GM23338 (cell line): Measurements from ENCODE around the gene TMEM74B.

ENCODE experiments used
- CREB1 ChIP-seq: fragments of 250-450 bp; sonication (Bioruptor Pico); IDR thresholded peaks from 2 replicates; pipeline ENCODE4 v1.5.0; 2020; ENCODE audit warnings: low read depth, mild to moderate bottlenecking, moderate library complexity
- EZH2 ChIP-seq: fragments of 200-600 bp; sonication (generic); IDR thresholded peaks from one replicate; pipeline ENCODE4 v1.8.0; 2017; ENCODE audit warnings: antibody characterized with exemption, mild to moderate bottlenecking, low read depth; ENCODE audit not compliant: unreplicated experiment
- EZH2phosphoT487 ChIP-seq: fragments of 200-600 bp; sonication (generic); IDR thresholded peaks from one replicate; pipeline ENCODE4 v1.8.1; 2018; ENCODE audit warnings: antibody characterized with exemption; ENCODE audit not compliant: unreplicated experiment
- JUNB ChIP-seq: IDR thresholded peaks from one replicate; pipeline ENCODE4 v1.6.1; 2016; ENCODE audit warnings: antibody characterized with exemption; ENCODE audit not compliant: unreplicated experiment
- NANOG ChIP-seq: IDR thresholded peaks from 2 replicates; pipeline ENCODE4 v1.6.1; 2016; ENCODE audit warnings: antibody characterized with exemption, borderline replicate concordance
- POLR2AphosphoS5 ChIP-seq: IDR thresholded peaks from 2 replicates; pipeline ENCODE4 v1.6.1; 2016; ENCODE audit warnings: antibody characterized with exemption, low read depth
- STAT1 ChIP-seq: IDR thresholded peaks from one replicate; pipeline ENCODE4 v1.6.1; 2016; ENCODE audit warnings: antibody characterized with exemption; ENCODE audit not compliant: unreplicated experiment
- ZNF331 ChIP-seq: fragments of 250-450 bp; sonication (Bioruptor Pico); IDR thresholded peaks from 2 replicates; pipeline ENCODE4 v1.5.0; 2020; ENCODE audit warnings: low read depth, mild to moderate bottlenecking, moderate library complexity
- TF ChIP-seq, protein P1 (sequence below), 2 experiments: fragments of 200-600 bp in 1 of 2; sonication (generic) in 1 of 2; conservative IDR thresholded peaks; 2 replicates each; pipeline versions ENCODE4 v1.5.1 to v1.6.1; 2016 to 2017; ENCODE audit warnings: antibody characterized with exemption in 2 of 2, low read depth in 2 of 2, mild to moderate bottlenecking in 2 of 2, moderate library complexity in 1 of 2
- TF ChIP-seq, protein P2 (sequence below): IDR thresholded peaks from one replicate; pipeline ENCODE4 v1.6.1; 2018; ENCODE audit warnings: antibody characterized with exemption; ENCODE audit not compliant: unreplicated experiment
- TF ChIP-seq, protein P3 (sequence below): IDR thresholded peaks from 2 replicates; pipeline ENCODE4 v1.6.1; 2016; ENCODE audit warnings: antibody characterized with exemption
- TF ChIP-seq, protein P4 (sequence below): fragments of 250-450 bp; sonication (Bioruptor Pico); IDR thresholded peaks from 2 replicates; pipeline ENCODE4 v1.5.0; 2020; ENCODE audit warnings: mild to moderate bottlenecking, moderate library complexity

DNA sequence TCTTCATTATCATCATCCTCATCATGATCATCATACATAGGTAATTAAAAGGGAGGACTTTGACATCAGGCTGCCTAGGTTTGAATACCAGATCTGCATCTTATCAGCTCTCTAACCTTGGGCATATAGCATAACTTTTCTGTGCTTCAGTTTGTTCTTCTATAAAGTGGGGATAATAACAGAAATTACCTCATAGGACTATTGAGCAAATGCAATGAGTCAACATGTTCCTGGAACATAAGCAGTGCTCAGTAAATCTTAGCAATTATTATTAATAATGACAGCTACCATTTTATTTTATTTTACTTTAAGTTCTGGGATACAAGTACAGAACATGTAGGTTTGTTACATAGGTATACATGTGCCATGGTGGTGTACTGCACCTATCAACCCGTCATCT lies 25.7 kb upstream of the TMEM74B start:
- TF ChIP-seq ZNF331 (CRISPR knock-in tag) = no peak
- TF ChIP-seq, protein P1, sequence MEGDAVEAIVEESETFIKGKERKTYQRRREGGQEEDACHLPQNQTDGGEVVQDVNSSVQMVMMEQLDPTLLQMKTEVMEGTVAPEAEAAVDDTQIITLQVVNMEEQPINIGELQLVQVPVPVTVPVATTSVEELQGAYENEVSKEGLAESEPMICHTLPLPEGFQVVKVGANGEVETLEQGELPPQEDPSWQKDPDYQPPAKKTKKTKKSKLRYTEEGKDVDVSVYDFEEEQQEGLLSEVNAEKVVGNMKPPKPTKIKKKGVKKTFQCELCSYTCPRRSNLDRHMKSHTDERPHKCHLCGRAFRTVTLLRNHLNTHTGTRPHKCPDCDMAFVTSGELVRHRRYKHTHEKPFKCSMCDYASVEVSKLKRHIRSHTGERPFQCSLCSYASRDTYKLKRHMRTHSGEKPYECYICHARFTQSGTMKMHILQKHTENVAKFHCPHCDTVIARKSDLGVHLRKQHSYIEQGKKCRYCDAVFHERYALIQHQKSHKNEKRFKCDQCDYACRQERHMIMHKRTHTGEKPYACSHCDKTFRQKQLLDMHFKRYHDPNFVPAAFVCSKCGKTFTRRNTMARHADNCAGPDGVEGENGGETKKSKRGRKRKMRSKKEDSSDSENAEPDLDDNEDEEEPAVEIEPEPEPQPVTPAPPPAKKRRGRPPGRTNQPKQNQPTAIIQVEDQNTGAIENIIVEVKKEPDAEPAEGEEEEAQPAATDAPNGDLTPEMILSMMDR (conservative IDR thresholded peaks at IDR 0.05; ENCODE audit: low read depth in 2 of 2) = no peak
- TF ChIP-seq, protein P2, sequence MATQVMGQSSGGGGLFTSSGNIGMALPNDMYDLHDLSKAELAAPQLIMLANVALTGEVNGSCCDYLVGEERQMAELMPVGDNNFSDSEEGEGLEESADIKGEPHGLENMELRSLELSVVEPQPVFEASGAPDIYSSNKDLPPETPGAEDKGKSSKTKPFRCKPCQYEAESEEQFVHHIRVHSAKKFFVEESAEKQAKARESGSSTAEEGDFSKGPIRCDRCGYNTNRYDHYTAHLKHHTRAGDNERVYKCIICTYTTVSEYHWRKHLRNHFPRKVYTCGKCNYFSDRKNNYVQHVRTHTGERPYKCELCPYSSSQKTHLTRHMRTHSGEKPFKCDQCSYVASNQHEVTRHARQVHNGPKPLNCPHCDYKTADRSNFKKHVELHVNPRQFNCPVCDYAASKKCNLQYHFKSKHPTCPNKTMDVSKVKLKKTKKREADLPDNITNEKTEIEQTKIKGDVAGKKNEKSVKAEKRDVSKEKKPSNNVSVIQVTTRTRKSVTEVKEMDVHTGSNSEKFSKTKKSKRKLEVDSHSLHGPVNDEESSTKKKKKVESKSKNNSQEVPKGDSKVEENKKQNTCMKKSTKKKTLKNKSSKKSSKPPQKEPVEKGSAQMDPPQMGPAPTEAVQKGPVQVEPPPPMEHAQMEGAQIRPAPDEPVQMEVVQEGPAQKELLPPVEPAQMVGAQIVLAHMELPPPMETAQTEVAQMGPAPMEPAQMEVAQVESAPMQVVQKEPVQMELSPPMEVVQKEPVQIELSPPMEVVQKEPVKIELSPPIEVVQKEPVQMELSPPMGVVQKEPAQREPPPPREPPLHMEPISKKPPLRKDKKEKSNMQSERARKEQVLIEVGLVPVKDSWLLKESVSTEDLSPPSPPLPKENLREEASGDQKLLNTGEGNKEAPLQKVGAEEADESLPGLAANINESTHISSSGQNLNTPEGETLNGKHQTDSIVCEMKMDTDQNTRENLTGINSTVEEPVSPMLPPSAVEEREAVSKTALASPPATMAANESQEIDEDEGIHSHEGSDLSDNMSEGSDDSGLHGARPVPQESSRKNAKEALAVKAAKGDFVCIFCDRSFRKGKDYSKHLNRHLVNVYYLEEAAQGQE = no peak
- no peak for TF ChIP-seq POLR2AphosphoS5
- TF ChIP-seq EZH2phosphoT487 = no peak
- TF ChIP-seq STAT1 = no peak
- no peak for TF ChIP-seq CREB1 (CRISPR knock-in tag)
- TF ChIP-seq EZH2 = no peak
- TF ChIP-seq, protein P3, sequence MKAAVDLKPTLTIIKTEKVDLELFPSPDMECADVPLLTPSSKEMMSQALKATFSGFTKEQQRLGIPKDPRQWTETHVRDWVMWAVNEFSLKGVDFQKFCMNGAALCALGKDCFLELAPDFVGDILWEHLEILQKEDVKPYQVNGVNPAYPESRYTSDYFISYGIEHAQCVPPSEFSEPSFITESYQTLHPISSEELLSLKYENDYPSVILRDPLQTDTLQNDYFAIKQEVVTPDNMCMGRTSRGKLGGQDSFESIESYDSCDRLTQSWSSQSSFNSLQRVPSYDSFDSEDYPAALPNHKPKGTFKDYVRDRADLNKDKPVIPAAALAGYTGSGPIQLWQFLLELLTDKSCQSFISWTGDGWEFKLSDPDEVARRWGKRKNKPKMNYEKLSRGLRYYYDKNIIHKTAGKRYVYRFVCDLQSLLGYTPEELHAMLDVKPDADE = no peak
- no peak for TF ChIP-seq JUNB
- TF ChIP-seq NANOG = no peak
- TF ChIP-seq, protein P4, sequence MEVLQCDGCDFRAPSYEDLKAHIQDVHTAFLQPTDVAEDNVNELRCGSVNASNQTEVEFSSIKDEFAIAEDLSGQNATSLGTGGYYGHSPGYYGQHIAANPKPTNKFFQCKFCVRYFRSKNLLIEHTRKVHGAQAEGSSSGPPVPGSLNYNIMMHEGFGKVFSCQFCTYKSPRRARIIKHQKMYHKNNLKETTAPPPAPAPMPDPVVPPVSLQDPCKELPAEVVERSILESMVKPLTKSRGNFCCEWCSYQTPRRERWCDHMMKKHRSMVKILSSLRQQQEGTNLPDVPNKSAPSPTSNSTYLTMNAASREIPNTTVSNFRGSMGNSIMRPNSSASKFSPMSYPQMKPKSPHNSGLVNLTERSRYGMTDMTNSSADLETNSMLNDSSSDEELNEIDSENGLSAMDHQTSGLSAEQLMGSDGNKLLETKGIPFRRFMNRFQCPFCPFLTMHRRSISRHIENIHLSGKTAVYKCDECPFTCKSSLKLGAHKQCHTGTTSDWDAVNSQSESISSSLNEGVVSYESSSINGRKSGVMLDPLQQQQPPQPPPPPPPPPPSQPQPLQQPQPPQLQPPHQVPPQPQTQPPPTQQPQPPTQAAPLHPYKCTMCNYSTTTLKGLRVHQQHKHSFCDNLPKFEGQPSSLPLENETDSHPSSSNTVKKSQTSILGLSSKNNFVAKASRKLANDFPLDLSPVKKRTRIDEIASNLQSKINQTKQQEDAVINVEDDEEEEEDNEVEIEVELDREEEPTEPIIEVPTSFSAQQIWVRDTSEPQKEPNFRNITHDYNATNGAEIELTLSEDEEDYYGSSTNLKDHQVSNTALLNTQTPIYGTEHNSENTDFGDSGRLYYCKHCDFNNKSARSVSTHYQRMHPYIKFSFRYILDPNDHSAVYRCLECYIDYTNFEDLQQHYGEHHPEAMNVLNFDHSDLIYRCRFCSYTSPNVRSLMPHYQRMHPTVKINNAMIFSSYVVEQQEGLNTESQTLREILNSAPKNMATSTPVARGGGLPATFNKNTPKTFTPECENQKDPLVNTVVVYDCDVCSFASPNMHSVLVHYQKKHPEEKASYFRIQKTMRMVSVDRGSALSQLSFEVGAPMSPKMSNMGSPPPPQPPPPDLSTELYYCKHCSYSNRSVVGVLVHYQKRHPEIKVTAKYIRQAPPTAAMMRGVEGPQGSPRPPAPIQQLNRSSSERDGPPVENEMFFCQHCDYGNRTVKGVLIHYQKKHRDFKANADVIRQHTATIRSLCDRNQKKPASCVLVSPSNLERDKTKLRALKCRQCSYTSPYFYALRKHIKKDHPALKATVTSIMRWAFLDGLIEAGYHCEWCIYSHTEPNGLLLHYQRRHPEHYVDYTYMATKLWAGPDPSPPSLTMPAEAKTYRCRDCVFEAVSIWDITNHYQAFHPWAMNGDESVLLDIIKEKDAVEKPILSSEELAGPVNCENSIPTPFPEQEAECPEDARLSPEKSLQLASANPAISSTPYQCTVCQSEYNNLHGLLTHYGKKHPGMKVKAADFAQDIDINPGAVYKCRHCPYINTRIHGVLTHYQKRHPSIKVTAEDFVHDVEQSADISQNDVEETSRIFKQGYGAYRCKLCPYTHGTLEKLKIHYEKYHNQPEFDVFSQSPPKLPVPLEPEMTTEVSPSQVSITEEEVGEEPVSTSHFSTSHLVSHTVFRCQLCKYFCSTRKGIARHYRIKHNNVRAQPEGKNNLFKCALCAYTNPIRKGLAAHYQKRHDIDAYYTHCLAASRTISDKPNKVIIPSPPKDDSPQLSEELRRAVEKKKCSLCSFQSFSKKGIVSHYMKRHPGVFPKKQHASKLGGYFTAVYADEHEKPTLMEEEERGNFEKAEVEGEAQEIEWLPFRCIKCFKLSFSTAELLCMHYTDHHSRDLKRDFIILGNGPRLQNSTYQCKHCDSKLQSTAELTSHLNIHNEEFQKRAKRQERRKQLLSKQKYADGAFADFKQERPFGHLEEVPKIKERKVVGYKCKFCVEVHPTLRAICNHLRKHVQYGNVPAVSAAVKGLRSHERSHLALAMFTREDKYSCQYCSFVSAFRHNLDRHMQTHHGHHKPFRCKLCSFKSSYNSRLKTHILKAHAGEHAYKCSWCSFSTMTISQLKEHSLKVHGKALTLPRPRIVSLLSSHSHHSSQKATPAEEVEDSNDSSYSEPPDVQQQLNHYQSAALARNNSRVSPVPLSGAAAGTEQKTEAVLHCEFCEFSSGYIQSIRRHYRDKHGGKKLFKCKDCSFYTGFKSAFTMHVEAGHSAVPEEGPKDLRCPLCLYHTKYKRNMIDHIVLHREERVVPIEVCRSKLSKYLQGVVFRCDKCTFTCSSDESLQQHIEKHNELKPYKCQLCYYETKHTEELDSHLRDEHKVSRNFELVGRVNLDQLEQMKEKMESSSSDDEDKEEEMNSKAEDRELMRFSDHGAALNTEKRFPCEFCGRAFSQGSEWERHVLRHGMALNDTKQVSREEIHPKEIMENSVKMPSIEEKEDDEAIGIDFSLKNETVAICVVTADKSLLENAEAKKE (CRISPR knock-in tag) = no peak
